ENCODE results near the gene DCP1B.
"Not testable (repeated sequence)": the region's sequence is repeated elsewhere in the genome, so short reads cannot be mapped to it uniquely, and the experiment has no call there.

The DCP1B gene

GRCh38 chr12:1974812-1975211 is 29.4 kb downstream of the DCP1B start:
- DNase-seq (ENCODE audit: low spot score): no peak

GRCh38 chr12:1972856-1973317 is 31.4 kb downstream of the DCP1B start:
- no peak for DNase-seq (ENCODE audit: low spot score)

GRCh38 chr12:1972260-1972659 is 32.0 kb downstream of the DCP1B start:
- DNase-seq (ENCODE audit: low spot score): no peak

- DNase-seq (ENCODE audit: low spot score): no peak
Measured at GRCh38 chr12:1970331-1970900, 33.8 kb downstream of the DCP1B start.

GRCh38 chr12:1966561-1967226 is 37.6 kb downstream of the DCP1B start:
- no peak for DNase-seq (ENCODE audit: low spot score)

GRCh38 chr12:1965916-1966315 is 38.3 kb downstream of the DCP1B start:
- DNase-seq (ENCODE audit: low spot score): no peak

- DNase-seq (ENCODE audit: low spot score): no peak
Measured at GRCh38 chr12:1962051-1963020, 41.9 kb downstream of the DCP1B start.

- no peak for DNase-seq (ENCODE audit: low spot score)
Measured at GRCh38 chr12:1956716-1957115, 47.5 kb downstream of the DCP1B start.

- DNase-seq (ENCODE audit: low spot score): no peak
Measured at GRCh38 chr12:1949771-1950470, 54.3 kb downstream of the DCP1B start.

- DNase-seq (ENCODE audit: low spot score): no peak
Measured at GRCh38 chr12:1948883-1949282, 55.4 kb downstream of the DCP1B start.

- DNase-seq (ENCODE audit: low spot score): no peak
Measured at GRCh38 chr12:1947081-1947480, 57.2 kb downstream of the DCP1B start.

GRCh38 chr12:1946296-1946695 is 58.0 kb downstream of the DCP1B start:
- DNase-seq (ENCODE audit: low spot score): no peak

GRCh38 chr12:1945502-1945901 is 58.8 kb downstream of the DCP1B start:
- DNase-seq (ENCODE audit: low spot score): not testable (repeated sequence)

GRCh38 chr12:1939801-1940607 is 64.3 kb downstream of the DCP1B start:
- peak; percentile 90 for DNase-seq (ENCODE audit: low spot score)

GRCh38 chr12:1939331-1939730 is 64.9 kb downstream of the DCP1B start:
- DNase-seq (ENCODE audit: low spot score): no peak

GRCh38 chr12:1937481-1938224 is 66.6 kb downstream of the DCP1B start:
- DNase-seq (ENCODE audit: low spot score): no peak

- DNase-seq (ENCODE audit: low spot score): no peak
Measured at GRCh38 chr12:1936406-1937320, 67.6 kb downstream of the DCP1B start.

- DNase-seq (ENCODE audit: low spot score): no peak
Measured at GRCh38 chr12:1935700-1936378, 68.4 kb downstream of the DCP1B start.

- no peak for DNase-seq (ENCODE audit: low spot score)
Measured at GRCh38 chr12:1935242-1935641, 69.0 kb downstream of the DCP1B start.
